HG02763 (cell line): ENCODE results near the gene G3BP1.
"Not testable (repeated sequence)": the region's sequence is repeated elsewhere in the genome, so short reads cannot be mapped to it uniquely, and the experiment has no call there.

Source experiments
- ATAC-seq: cut with Tn5 transposase; IDR thresholded peaks from one replicate; pipeline ENCODE4 v1.9.1; 2021; ENCODE audit warnings: mild to moderate bottlenecking, moderate library complexity; ENCODE audit not compliant: unreplicated experiment

Gene G3BP1

DNA sequence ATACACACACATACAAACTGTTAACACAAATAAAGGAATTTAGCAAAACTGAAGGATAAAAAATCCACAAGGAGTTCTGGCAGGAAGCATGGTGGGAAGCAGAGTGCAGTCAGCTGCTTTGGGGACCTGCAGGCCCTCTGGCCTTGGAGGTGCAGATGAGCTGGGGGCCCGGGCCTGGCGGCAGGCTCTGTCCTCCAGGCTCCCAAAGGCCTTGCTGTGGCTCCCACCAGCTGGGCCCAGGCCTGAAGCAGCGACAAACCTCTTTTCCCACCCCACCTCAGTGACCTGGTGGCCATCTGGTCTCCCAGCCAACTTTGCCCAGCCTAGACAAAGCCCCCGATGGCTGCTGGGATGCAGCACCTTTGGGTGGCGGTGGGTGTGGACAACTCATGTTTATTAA lies 85.1 kb downstream of the G3BP1 start:
- no peak for ATAC-seq

GRCh38 chr5:151860867-151861266 lies 89.1 kb downstream of the G3BP1 start:
- ATAC-seq = not testable (repeated sequence)
